GM12801 (cell line): ENCODE measurements around the gene USB1.

Source experiments
- CTCF ChIP-seq: IDR thresholded peaks from one replicate; pipeline ENCODE4 v1.5.1; 2011; ENCODE audit warnings: control low read depth; ENCODE audit not compliant: insufficient read length; ENCODE audit errors: extremely low read depth

USB1 gene

DNA sequence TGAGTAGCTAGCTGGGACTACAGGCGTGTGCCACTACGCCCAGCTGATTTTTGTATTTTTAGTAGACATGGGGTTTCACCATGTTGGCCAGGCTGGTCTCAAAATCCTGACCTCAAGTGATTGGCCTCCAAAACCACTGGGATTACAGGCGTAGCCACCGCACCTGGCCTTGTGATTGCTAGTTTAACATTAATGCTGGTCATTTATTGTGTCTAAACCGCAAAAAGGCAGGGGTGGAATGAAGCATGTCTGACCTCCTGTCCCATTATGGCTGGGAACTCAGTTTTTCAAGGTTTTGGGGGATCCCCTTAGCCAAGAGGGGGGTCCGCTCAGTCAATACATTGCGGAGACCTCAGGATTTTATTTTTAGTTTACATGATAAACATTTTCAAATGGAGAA is 19.6 kb upstream of the USB1 start:
- TF ChIP-seq CTCF, result no peak

- TF ChIP-seq CTCF, result no peak
These were observed 18.8 kb upstream of the USB1 start for GRCh38 chr16:57982385-57982784.

DNA sequence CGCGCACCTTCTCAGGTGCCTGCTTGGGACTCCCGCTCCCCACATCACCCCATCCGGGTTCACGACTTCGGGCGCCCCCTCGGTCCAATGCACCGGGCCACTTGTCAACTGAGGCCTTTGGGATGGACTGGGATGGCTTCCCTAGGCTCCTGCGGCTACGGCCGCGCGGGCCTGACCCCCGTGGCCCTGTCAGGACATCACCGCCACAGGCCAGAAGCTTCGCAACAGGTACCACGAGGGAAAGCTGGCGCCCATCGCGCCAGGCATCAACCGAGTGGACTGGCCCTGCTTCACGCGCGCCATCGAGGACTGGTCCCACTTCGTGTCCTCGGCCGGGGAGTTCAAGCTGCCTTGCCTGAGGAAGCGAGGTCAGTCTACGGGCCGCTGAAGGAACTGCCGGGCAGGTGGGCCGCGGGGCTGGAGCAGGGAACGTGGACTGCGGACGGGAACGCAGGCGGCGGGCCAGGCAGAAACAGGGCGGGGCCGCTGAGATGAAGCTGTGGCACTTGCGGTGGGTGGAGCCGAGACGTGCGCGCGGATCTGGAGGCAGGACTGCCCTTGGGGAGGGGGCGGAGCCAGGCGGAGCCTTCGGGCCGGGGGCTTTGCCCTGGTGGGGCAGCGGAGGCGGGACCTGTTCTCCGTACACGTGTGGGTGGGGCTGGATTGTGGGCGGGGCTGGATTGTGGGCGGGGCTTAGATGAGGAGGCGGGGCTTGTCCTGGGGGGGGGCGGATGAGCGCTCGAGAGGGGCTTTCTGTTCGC is 16.6 kb upstream of the USB1 start:
- TF ChIP-seq CTCF, result no peak

DNA sequence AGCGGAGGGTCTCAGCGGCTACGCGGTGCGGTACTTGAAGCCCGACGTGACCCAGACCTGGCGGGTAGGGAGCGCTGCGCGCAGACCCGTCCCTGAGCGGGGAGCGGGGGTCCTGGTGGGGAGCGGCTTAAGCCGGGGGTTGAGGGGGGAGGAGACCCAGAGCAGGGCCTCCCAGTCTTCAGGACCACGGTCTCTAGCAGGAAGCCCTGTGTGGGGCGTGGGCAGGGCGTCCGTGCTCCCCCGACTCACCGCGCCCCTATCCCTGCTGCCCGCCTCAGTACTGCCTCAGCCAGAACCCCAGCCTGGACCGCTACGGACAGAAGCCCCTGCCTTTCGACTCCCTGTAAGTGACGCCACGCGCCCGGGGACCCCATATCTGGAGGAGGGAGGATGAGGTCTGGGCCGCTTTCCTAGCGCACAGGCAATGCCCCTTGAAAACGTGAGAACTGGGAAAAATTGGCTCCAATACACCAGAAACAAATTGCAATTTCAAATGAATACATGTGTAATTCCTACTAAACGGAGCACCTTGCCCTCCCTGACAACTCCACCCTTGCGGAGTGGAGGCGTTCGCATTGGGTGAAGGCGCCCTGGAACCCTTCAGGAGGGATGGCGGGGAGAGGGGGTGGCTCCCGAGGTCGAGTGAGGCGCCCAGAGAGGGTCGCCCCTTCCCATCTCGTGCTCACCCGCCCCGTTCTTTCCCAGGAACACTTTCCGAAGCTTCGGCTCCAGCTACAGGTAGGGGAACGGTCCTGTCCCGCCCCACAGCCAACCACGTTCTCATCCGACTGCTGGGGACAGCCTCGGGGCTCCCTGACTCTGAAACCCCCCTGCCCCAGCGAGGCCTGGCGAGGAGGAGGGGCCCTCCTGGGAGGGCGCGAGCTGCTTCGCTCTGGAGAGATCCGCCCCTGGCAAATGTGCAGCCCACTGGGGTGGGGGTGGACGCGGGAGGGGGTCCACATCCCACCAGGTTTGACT is 15.7 kb upstream of the USB1 start:
- TF ChIP-seq CTCF, result no peak

- TF ChIP-seq CTCF, result no peak
These were observed 15.0 kb upstream of the USB1 start for GRCh38 chr16:57986196-57986595.

DNA sequence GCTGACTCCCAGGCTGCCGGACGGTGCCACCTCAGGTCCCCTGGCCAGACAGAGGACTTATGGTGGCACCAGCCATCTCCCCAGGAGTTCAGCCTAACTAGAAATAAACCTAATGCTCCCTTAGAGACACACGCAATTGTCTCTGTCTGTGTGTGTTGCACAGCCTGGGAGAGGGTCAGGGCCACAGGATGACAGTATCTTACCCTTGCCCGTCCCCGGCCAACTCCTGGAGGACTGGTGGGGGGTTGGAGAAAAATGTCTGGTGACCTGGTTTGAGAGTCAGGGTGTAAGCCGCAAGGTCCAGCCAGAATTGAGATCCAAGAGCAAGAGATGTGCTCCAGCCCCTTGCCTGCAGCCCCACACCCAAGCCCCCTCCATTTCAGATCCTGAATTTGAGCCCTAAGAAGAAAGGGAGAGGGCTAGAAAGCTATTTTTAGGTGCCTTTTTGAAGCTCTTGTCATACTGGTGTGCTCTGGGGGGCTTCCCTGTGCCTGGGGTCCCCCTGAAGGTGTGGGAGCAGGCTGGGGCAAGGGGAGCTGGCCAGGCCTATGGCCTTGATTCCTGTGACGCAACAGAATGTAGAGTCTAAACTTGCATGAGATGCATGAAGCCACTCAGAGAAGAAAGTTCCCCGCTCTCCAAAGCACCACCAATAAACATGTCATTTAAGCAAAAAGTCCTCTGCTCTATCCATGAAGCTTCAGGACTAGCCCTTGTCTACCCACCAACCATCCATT is 13.6 kb upstream of the USB1 start:
- no peak for TF ChIP-seq CTCF

GRCh38 chr16:57988929-57989328 is 12.3 kb upstream of the USB1 start:
- TF ChIP-seq CTCF, result no peak
